ENCODE results near the gene RPS14.
A peak's percentile ranks its signal among the peaks of the same experiment; 100 is the strongest.

Gene RPS14

GRCh38 chr5:150490754-150491153 lies 41.2 kb upstream of the RPS14 start:
- peak; percentile 13 for FAIRE-seq
- peak; percentile 33; the same call in 1 of the 2 replicates for TF ChIP-seq SPI1 (IDR thresholded peaks at IDR 0.05; ENCODE audit: low read depth, low read length)
- no peak for TF ChIP-seq POLR2A (IDR thresholded peaks at IDR 0.05; ENCODE audit: low read depth, low read length)
- DNase-seq (ENCODE audit: insufficient read length, low spot score) = no peak

GRCh38 chr5:150490296-150490669 lies 40.7 kb upstream of the RPS14 start:
- no peak for FAIRE-seq

DNA sequence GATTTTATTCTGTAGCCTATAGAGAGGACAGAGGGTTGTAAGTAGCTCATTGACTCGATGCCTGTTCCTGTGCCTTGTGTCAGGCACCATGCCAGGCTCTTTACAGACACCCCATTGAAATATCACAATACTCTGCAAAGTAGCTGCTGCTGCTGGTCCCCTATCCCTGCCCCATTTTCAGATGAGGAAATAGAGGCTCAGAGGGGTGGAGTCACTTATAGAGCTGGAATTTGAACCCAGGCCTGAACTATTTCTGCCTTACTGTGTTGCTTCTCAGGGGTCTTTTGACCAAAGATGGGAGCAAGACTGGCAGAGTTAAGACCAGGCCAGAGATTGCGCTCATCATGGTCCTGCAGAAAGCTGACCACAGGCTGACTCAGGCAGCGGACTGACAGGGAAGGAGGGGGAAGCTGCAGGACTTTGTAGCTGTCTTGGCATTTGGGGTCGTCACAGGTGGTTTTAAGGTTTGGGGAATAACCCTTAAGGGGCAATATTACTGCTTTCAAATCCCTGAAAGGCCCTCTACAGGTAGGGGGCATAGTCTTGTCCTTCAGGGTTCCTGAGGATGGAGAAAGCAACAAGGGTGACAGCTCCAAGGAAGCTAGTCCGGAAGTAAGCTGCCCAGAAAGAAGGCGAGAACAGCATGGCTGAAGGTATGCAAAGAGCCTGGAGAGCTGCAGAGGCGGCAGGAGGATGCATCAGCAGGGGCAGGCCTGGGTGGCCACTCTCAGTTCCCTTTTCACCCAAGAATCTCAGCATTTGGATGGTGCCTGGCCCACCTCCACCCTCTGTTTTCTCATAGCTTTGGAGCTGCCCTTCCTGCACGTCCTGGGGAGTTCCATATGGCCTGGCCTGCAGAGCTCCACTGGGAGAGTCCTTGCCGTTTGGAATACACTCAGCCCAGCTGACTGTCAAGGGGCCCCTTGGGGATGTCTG lies 40.1 kb upstream of the RPS14 start:
- DNase-seq (ENCODE audit: insufficient read length, low spot score) (peak; percentile 74), FAIRE-seq (peak; percentile 82)
- TF ChIP-seq SPI1 (IDR thresholded peaks at IDR 0.05; ENCODE audit: low read depth, low read length) (peak; percentile 99), POU2F2 (IDR thresholded peaks at IDR 0.05; ENCODE audit: low read depth, low read length) (peak; percentile 97), TAF1 (IDR thresholded peaks at IDR 0.05; ENCODE audit: low read depth, low read length) (no peak)

More at GRCh38 chr5:150490296-150490669, 40.7 kb upstream of the RPS14 start:
- no peak for DNase-seq (ENCODE audit: insufficient read length, low spot score)
- TF ChIP-seq SPI1 (IDR thresholded peaks at IDR 0.05; ENCODE audit: low read depth, low read length) = no peak
- no peak for TF ChIP-seq POLR2AphosphoS5 (IDR thresholded peaks at IDR 0.05; ENCODE audit: low read depth, low read length)
- TF ChIP-seq TAF1 (IDR thresholded peaks at IDR 0.05; ENCODE audit: low read depth, low read length) = no peak

DNA sequence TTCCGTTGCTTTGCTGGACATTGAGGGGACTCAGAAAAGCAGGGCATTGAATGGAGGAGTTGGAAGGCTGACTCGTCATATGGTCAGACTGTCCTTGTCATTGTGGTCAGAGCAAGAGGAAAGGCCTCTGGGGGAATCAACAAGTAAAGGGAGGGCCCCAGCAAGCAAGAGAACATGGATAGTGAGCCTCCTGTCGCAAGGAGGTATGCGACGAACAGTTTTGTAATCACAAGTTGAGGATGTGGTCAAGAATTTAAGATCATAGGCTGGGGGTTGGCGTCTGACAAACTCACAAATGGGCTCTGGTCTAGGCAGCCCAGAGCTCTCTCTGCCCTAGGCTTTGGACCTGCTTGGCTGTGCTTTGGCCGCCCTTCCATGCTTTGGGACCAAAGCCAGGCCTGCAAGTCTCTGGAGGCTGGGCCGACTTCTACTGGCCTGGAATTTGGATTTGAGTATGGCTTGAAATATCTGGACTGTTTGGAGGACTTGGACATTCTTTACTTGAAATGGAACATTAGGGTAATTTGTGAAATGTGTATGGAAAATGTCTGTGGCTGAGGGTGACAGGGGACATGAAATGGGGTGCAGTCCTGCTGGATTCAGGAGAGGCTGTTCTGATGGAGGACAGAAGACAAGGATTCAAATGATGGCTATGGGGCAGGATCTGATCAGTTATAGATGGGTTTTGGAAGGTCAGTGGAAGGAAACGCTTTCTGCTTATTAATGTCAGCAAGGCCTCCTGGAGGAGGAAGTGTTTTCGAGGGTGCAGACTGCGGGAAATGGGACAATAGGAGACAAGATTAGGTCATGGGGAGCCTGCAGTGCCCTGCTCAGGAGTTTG lies 39.2 kb upstream of the RPS14 start:
- DNase-seq (ENCODE audit: insufficient read length, low spot score) = no peak
- TF ChIP-seq SPI1 (IDR thresholded peaks at IDR 0.05; ENCODE audit: low read depth, low read length) (no peak), POLR2A (IDR thresholded peaks at IDR 0.05; ENCODE audit: low read depth, low read length) (no peak), TAF1 (IDR thresholded peaks at IDR 0.05; ENCODE audit: low read depth, low read length) (no peak), PAX5 (IDR thresholded peaks at IDR 0.05; ENCODE audit: insufficient read depth, low read length, severe bottlenecking) (no peak), POLR2AphosphoS5 (IDR thresholded peaks at IDR 0.05; ENCODE audit: low read depth, low read length) (no peak), POU2F2 (IDR thresholded peaks at IDR 0.05; ENCODE audit: low read depth, low read length) (no peak)
- no peak for FAIRE-seq

- no peak for DNase-seq (ENCODE audit: insufficient read length, low spot score)
- FAIRE-seq = peak; percentile 76
- TF ChIP-seq POLR2AphosphoS5 (IDR thresholded peaks at IDR 0.05; ENCODE audit: low read depth, low read length) (no peak), SPI1 (IDR thresholded peaks at IDR 0.05; ENCODE audit: low read depth, low read length) (0 out of 2 replicates have a peak, but pooled peaks have one; percentile 29)
These were observed 37.9 kb upstream of the RPS14 start for GRCh38 chr5:150487199-150488061.

- DNase-seq (ENCODE audit: insufficient read length, low spot score) = peak; percentile 52
- FAIRE-seq = peak; percentile 16
- TF ChIP-seq POU2F2 (IDR thresholded peaks at IDR 0.05; ENCODE audit: low read depth, low read length) = no peak
- TF ChIP-seq TAF1 (IDR thresholded peaks at IDR 0.05; ENCODE audit: low read depth, low read length) = no peak
- no peak for TF ChIP-seq POLR2A (IDR thresholded peaks at IDR 0.05; ENCODE audit: low read depth, low read length)
- TF ChIP-seq POLR2AphosphoS5 (IDR thresholded peaks at IDR 0.05; ENCODE audit: low read depth, low read length) = no peak
- no peak for TF ChIP-seq PAX5 (IDR thresholded peaks at IDR 0.05; ENCODE audit: insufficient read depth, low read length, severe bottlenecking)
- no peak for TF ChIP-seq SPI1 (IDR thresholded peaks at IDR 0.05; ENCODE audit: low read depth, low read length)
These were observed 37.1 kb upstream of the RPS14 start for GRCh38 chr5:150486402-150487198.

DNA sequence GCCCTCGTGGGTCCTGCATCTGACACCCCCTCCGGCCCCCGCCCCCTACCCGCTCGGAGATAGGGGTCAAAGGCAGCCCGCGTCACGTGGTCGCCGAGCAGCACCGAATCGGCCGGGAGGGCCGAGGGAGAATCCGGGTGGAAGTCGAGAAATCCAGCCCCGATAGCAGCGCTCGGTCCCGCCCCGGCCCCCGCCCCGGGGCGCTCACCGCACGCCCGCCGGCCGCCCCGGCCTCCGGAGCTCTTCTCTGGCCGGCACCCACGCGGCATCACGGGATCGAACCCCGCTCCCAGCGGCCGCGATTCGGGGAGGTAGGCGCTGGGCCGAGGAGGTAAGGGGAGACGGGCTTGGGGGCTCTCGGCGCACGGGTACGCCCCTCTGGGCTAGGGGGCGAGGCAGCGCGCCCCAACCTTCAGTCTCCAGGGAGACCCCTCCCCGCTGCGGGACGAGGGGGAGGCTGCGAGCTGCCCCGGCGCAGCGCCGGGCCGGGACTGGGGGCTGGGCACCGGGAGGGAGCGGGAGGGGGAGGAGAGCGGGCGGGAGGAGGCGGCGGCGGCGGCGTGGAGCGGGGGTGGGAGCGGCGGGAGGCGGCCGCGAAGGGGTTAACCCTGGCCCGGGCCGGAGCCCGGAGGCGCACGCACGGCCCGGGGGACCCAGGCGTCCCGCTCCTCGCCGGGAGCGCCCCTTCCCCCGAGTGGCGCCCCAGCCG lies 36.3 kb upstream of the RPS14 start:
- DNase-seq (ENCODE audit: insufficient read length, low spot score) (peak; percentile 58), FAIRE-seq (no peak)
- TF ChIP-seq POU2F2 (IDR thresholded peaks at IDR 0.05; ENCODE audit: low read depth, low read length) (no peak), PAX5 (IDR thresholded peaks at IDR 0.05; ENCODE audit: insufficient read depth, low read length, severe bottlenecking) (no peak), SPI1 (IDR thresholded peaks at IDR 0.05; ENCODE audit: low read depth, low read length) (no peak), TAF1 (IDR thresholded peaks at IDR 0.05; ENCODE audit: low read depth, low read length) (no peak), POLR2A (IDR thresholded peaks at IDR 0.05; ENCODE audit: low read depth, low read length) (no peak), POLR2AphosphoS5 (IDR thresholded peaks at IDR 0.05; ENCODE audit: low read depth, low read length) (no peak)

- DNase-seq (ENCODE audit: insufficient read length, low spot score) (no peak), FAIRE-seq (no peak)
- TF ChIP-seq POU2F2 (IDR thresholded peaks at IDR 0.05; ENCODE audit: low read depth, low read length) = no peak
- TF ChIP-seq SPI1 (IDR thresholded peaks at IDR 0.05; ENCODE audit: low read depth, low read length) = no peak
- TF ChIP-seq TAF1 (IDR thresholded peaks at IDR 0.05; ENCODE audit: low read depth, low read length) = no peak
- TF ChIP-seq PAX5 (IDR thresholded peaks at IDR 0.05; ENCODE audit: insufficient read depth, low read length, severe bottlenecking) = no peak
- no peak for TF ChIP-seq POLR2A (IDR thresholded peaks at IDR 0.05; ENCODE audit: low read depth, low read length)
- no peak for TF ChIP-seq POLR2AphosphoS5 (IDR thresholded peaks at IDR 0.05; ENCODE audit: low read depth, low read length)
These were observed 35.6 kb upstream of the RPS14 start for GRCh38 chr5:150484964-150485692.

Data from GM12891 (cell line).